Type B pancreatic cell (in vitro differentiated cells): ENCODE measurements around the gene JMJD4. TPM values are rescaled to one million over a fixed set of nuclear protein-coding genes. Genes with fewer than 3 reads are reported as not detected.

ENCODE experiments used
- DNase-seq: peaks from one replicate; pipeline ENCODE4 v3.0.0; 2021; ENCODE audit warnings: mixed read lengths; ENCODE audit not compliant: unreplicated experiment; ENCODE audit errors: extremely low spot score
- H3K27ac Mint-ChIP-seq: 2 replicates; pipeline ENCODE4 v1.8.0; 2021; ENCODE audit warnings: mild to moderate bottlenecking, mixed read lengths
- H3K27me3 Mint-ChIP-seq: 2 replicates; pipeline ENCODE4 v1.8.0; 2021; ENCODE audit warnings: mixed read lengths
- H3K36me3 Mint-ChIP-seq: 2 replicates; pipeline ENCODE4 v1.8.0; 2021; ENCODE audit warnings: mixed read lengths
- H3K4me1 Mint-ChIP-seq: one replicate; pipeline ENCODE4 v1.8.0; 2021; ENCODE audit warnings: mixed read lengths; ENCODE audit not compliant: unreplicated experiment
- H3K4me3 Mint-ChIP-seq: 2 replicates; pipeline ENCODE4 v1.8.0; 2021; ENCODE audit warnings: mild to moderate bottlenecking, mixed read lengths
- H3K9me3 Mint-ChIP-seq: 2 replicates; pipeline ENCODE4 v1.8.0; 2021; ENCODE audit warnings: mixed read lengths
- total RNA-seq: library from RNA; stranded (reverse); gene quantifications from 2 replicates; pipeline ENCODE4 v1.2.1, GENCODE V29; 2021; ENCODE audit warnings: low replicate concordance
- TF ChIP-seq, protein P1 (sequence below): fragments of 200-600 bp; sonication (generic); conservative IDR thresholded peaks from 2 replicates; pipeline ENCODE4 v1.5.0; 2021; ENCODE audit warnings: antibody characterized with exemption, mild to moderate bottlenecking

Gene JMJD4
- total RNA-seq, 1 donor from 2014 or later, result 23.5 TPM

DNA sequence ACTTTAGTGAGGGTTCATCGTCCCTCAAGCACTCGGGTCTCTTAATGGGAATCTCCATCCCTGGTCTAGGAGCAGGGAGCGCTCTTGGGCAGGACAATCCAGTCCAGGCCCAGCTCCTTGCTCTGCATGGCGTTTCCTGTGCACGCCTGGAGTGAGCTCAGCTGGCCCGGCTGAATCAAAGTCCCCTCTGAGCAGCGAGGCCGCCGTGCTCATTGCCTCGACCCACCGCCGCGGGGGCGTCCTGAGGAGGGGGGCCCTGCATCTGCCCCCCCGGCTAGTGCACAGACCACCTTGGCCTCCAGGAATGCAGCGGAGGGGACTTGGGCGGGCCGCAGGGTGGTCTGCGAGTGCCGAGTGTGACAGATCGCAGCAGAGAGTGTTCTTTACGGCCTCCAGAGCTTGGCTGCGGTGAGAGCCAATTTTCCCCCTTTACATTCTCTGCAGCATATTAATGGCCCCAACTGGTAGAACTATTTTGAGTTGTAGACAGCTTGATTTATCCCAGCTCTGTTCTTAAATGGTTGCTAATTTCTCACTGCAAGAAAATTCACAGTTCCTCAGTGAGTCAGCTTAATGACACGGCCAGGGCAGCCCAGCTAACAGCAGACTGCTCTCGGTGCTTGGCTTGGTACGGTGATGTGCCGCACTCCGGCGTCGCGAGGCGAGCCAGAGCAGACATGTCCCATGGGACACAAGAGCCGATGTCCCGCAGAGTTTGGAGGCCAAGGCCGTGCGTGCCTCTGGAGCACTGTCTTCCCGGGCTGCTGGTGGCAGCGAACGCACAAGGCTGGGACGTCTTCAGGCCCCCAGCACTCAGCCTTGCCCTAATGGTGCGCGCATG lies 39.9 kb upstream of the JMJD4 start:
- TF ChIP-seq, protein P1, sequence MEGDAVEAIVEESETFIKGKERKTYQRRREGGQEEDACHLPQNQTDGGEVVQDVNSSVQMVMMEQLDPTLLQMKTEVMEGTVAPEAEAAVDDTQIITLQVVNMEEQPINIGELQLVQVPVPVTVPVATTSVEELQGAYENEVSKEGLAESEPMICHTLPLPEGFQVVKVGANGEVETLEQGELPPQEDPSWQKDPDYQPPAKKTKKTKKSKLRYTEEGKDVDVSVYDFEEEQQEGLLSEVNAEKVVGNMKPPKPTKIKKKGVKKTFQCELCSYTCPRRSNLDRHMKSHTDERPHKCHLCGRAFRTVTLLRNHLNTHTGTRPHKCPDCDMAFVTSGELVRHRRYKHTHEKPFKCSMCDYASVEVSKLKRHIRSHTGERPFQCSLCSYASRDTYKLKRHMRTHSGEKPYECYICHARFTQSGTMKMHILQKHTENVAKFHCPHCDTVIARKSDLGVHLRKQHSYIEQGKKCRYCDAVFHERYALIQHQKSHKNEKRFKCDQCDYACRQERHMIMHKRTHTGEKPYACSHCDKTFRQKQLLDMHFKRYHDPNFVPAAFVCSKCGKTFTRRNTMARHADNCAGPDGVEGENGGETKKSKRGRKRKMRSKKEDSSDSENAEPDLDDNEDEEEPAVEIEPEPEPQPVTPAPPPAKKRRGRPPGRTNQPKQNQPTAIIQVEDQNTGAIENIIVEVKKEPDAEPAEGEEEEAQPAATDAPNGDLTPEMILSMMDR, result no peak
- no peak overlapping the region for H3K4me3 Mint-ChIP-seq
- H3K27me3 Mint-ChIP-seq, result no peaks in the 10 kb centered on the region
- peaks cover 11% of the 10 kb centered on the region for H3K4me1 Mint-ChIP-seq
- H3K9me3 Mint-ChIP-seq, result no peaks in the 10 kb centered on the region
- H3K27ac Mint-ChIP-seq, result no peak overlapping the region
- DNase-seq, result no peak
- H3K36me3 Mint-ChIP-seq, result peaks cover 14% of the 10 kb centered on the region

DNA sequence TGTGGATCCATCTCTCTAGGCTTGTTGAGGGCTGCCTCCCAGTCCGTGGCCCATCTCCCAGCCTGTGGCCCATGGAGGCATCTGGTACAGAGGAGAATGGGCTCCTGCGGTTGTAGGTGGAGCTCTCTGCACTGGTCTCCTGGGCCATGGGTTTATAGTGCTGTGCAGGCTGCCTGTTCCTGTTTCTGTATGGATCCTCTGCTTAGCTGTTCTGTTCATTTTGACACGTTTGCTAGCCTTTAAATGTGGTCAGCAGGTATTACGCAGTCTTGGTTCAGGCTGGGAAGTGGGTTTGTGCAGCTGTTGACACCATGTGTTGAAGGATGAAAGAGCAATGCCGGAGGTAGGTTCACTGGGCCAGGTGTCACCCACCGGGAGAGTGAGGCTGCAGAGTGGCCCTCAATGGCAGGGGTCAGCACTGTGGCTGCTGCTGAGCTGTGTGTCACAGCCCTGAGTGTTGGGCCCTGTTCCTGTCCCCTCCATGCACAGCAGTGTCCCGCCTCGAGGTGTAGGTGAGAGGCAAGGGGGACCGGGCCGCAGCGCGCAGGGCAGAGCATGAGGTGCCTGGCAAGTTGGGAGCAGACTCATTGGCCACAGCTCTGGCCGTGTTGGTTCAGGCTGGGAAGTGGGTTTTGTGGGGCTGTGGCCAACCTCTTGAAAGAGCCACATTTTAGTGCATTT lies 39.1 kb upstream of the JMJD4 start:
- TF ChIP-seq, protein P1, result no peak
- Mint-ChIP-seq H3K9me3 (no peaks in the 10 kb centered on the region), H3K4me3 (no peak overlapping the region), H3K27ac (no peak overlapping the region), H3K27me3 (no peaks in the 10 kb centered on the region), H3K4me1 (peaks cover 11% of the 10 kb centered on the region), H3K36me3 (peaks cover 14% of the 10 kb centered on the region)
- DNase-seq, result no peak

DNA sequence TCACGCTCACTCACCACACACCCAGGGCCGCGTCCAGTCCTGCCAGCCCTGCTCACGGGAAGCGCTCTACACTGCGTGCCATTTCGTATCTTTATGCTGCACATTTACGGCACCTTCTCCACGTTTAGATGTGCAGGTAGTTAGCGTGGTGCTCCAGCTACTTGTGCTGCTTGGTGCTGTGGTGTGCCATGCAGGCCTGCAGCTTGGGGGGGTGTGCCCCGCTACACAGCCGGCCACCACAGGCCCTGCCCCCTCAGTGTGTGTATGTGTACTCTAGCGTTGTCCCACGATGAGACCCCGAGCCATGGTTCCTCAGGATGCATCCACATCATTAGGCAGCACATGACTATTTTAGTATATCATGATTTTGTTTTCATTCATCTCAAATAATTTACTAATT lies 38.5 kb upstream of the JMJD4 start:
- Mint-ChIP-seq H3K27ac (no peak overlapping the region), H3K4me1 (peaks cover 11% of the 10 kb centered on the region), H3K4me3 (no peak overlapping the region), H3K9me3 (no peaks in the 10 kb centered on the region), H3K27me3 (no peaks in the 10 kb centered on the region), H3K36me3 (peaks cover 17% of the 10 kb centered on the region)
- no peak for DNase-seq
- TF ChIP-seq, protein P1, result no peak

DNA sequence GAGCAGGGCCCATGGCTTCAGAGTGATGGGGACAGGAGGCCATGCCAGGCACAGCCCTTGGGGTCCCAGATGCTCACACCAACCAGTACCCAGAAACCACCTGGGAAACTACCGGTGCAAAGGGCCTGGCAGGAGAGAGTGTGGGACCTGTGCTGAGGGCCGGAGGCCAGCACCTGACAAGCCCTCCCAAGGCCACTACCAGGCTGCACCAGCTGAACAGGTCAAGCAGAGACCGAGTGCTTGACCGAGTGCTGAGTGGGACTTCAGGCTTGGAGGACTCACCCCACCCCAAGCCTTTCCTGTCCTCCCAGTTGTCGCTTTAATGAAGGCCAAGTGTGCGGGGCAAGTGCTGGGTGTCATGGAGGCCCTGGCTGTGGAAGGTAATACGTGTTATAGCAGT lies 36.7 kb upstream of the JMJD4 start:
- Mint-ChIP-seq H3K27ac (no peak overlapping the region), H3K4me1 (peaks cover 7% of the 10 kb centered on the region), H3K27me3 (no peaks in the 10 kb centered on the region), H3K9me3 (no peaks in the 10 kb centered on the region), H3K4me3 (no peak overlapping the region), H3K36me3 (peaks cover 23% of the 10 kb centered on the region)
- DNase-seq, result no peak
- TF ChIP-seq, protein P1, result no peak

DNA sequence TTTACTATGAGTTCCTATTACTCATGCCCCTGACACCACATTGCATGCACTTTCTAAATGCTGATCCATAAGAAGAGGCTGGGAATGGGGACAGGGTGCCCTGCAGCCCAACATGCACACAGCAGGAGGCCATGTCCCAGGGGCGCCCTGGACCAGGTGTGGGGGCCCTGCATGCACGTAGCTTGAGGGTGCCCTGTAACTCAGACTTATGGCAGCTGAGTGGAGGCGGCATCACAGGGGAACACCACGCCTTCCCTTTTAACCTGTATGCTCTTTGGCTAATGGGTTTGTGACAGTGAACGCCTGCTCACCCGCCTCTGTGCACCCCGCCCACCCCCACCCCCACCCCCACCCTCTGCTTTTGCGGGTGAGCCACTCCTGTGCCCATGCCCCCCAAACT lies 36.2 kb upstream of the JMJD4 start:
- Mint-ChIP-seq H3K36me3 (peaks cover 23% of the 10 kb centered on the region), H3K4me1 (peaks cover 4% of the 10 kb centered on the region), H3K27me3 (no peaks in the 10 kb centered on the region), H3K4me3 (no peak overlapping the region), H3K9me3 (no peaks in the 10 kb centered on the region), H3K27ac (no peak overlapping the region)
- no peak for DNase-seq
- TF ChIP-seq, protein P1, result no peak
